ENCODE measurements around the gene BMS1.
"Not testable (repeated sequence)": the region's sequence is repeated elsewhere in the genome, so short reads cannot be mapped to it uniquely, and the experiment has no call there.

- TF ChIP-seq POLR2A, CTCF (IDR thresholded peaks at IDR 0.05): not testable (repeated sequence)
These were observed 31.5 kb downstream of the BMS1 start for GRCh38 chr10:42813989-42814687.
